SK-N-SH (cell line): ENCODE data around the gene NOL4L.

ENCODE experiments used
- EP300 ChIP-seq, 2 experiments: IDR thresholded peaks; 2 replicates each; pipeline versions ENCODE4 v1.4.0 to v1.6.1; 2012; ENCODE audit warnings: borderline replicate concordance in 1 of 2, low read depth in 1 of 2, low read length in 1 of 2
- NRF1 ChIP-seq: IDR thresholded peaks from 2 replicates; pipeline ENCODE4 v1.6.1; 2012; ENCODE audit warnings: low read depth, mild to moderate bottlenecking, low read length
- POLR2AphosphoS5 ChIP-seq: IDR thresholded peaks from 2 replicates; pipeline ENCODE4 v1.6.1; 2012; ENCODE audit warnings: low read depth, low read length
- RCOR1 ChIP-seq: fragments of 150-350 bp; IDR thresholded peaks from 2 replicates; pipeline ENCODE4 v1.6.1; 2017; ENCODE audit warnings: antibody characterized with exemption, low read length
- SMC3 ChIP-seq: IDR thresholded peaks from 2 replicates; pipeline ENCODE4 v1.6.1; 2012; ENCODE audit warnings: low read depth, low read length, improper control_type of control experiment
- TAF1 ChIP-seq: IDR thresholded peaks from 2 replicates; pipeline ENCODE4 v1.6.1; 2012; ENCODE audit warnings: low read depth, mild to moderate bottlenecking, low read length, moderate library complexity, borderline replicate concordance
- TF ChIP-seq, protein P1 (sequence below): fragments of 200-600 bp; sonication (generic); IDR thresholded peaks from 2 replicates; pipeline ENCODE4 v1.6.1; 2017; ENCODE audit warnings: antibody characterized with exemption, mild to moderate bottlenecking, moderate library complexity
- TF ChIP-seq, protein P2 (sequence below): IDR thresholded peaks from 2 replicates; pipeline ENCODE4; 2012

GRCh38 chr20:32597714-32598113, 12.6 kb upstream of the NOL4L start:
- TF ChIP-seq, protein P1, sequence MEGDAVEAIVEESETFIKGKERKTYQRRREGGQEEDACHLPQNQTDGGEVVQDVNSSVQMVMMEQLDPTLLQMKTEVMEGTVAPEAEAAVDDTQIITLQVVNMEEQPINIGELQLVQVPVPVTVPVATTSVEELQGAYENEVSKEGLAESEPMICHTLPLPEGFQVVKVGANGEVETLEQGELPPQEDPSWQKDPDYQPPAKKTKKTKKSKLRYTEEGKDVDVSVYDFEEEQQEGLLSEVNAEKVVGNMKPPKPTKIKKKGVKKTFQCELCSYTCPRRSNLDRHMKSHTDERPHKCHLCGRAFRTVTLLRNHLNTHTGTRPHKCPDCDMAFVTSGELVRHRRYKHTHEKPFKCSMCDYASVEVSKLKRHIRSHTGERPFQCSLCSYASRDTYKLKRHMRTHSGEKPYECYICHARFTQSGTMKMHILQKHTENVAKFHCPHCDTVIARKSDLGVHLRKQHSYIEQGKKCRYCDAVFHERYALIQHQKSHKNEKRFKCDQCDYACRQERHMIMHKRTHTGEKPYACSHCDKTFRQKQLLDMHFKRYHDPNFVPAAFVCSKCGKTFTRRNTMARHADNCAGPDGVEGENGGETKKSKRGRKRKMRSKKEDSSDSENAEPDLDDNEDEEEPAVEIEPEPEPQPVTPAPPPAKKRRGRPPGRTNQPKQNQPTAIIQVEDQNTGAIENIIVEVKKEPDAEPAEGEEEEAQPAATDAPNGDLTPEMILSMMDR: no peak
- TF ChIP-seq TAF1 (no peak), RCOR1 (no peak), SMC3 (no peak), NRF1 (no peak), EP300 (IDR thresholded peaks at IDR 0.05; ENCODE audit: borderline replicate concordance in 1 of 2, low read depth in 1 of 2, low read length in 1 of 2) (no peak), POLR2AphosphoS5 (no peak)
- TF ChIP-seq, protein P2, sequence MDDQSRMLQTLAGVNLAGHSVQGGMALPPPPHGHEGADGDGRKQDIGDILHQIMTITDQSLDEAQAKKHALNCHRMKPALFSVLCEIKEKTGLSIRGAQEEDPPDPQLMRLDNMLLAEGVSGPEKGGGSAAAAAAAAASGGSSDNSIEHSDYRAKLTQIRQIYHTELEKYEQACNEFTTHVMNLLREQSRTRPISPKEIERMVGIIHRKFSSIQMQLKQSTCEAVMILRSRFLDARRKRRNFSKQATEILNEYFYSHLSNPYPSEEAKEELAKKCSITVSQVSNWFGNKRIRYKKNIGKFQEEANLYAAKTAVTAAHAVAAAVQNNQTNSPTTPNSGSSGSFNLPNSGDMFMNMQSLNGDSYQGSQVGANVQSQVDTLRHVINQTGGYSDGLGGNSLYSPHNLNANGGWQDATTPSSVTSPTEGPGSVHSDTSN: no peak
